ENCODE data around the gene BEND3. TPM values are rescaled to one million over a fixed set of nuclear protein-coding genes. Genes with fewer than 3 reads are reported as not detected.
"Not testable (repeated sequence)": the region's sequence is repeated elsewhere in the genome, so short reads cannot be mapped to it uniquely, and the experiment has no call there.

BEND3 gene
- total RNA-seq, 1 donor = 3.5 TPM

- no peak for DNase-seq (ENCODE audit: low read depth)
- no peak overlapping the region for H3K4me3 ChIP-seq (ENCODE audit: low read depth, low read length)
- TF ChIP-seq CTCF (IDR thresholded peaks at IDR 0.05; ENCODE audit: insufficient read depth, low read depth, low read length) = no peak
Observed at GRCh38 chr6:107020239-107020638, 95.1 kb downstream of the BEND3 start.

- not testable (repeated sequence) for H3K4me3 ChIP-seq (ENCODE audit: low read depth, low read length); DNase-seq (ENCODE audit: low read depth)
Observed at GRCh38 chr6:107019628-107020027, 95.7 kb downstream of the BEND3 start.

- no peak for DNase-seq (ENCODE audit: low read depth)
- no peak for TF ChIP-seq CTCF (IDR thresholded peaks at IDR 0.05; ENCODE audit: insufficient read depth, low read depth, low read length)
- H3K4me3 ChIP-seq (ENCODE audit: low read depth, low read length) = no peak overlapping the region
Observed at GRCh38 chr6:107019047-107019446, 96.3 kb downstream of the BEND3 start.

Small RNA genes within 50 kb of the gene (small RNA-seq; reads per million reads assigned to genes)
- gene RNU6-1299P = not detected

Other genes with a start within 250 kb of the BEND3 start
- gene CD24, start 140.8 kb downstream of the BEND3 start, total RNA-seq = 1.3 and 4.3 TPM in 2 replicates
- 12.1 and 12.2 TPM in 2 replicates for gene MTRES1, start 87.3 kb downstream of the BEND3 start, total RNA-seq